RPMI8226 (cell line): ENCODE data around the gene CCDC40.

Source experiments
- DNase-seq: peaks from one replicate; pipeline ENCODE4 v3.0.0-alpha.2; 2015

The CCDC40 gene

DNA sequence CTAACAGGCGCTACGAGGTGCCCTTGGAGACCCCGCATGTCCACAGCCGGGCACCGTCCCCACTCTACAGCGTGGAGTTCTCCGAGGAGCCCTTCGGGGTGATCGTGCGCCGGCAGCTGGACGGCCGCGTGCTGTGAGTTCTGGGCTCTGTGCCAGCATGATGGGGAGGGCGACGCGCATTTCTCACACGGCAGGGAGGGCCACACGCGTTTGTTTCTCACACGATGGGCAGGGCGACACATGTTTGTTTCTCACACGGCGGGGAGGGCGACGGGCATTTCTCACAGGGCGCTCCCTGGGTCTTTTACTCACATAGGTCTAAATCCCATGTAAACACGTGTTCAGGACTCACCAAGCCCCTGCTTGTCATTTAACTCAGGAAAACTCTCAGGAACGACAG, 69.3 kb downstream of the CCDC40 start:
- DNase-seq = no peak

DNA sequence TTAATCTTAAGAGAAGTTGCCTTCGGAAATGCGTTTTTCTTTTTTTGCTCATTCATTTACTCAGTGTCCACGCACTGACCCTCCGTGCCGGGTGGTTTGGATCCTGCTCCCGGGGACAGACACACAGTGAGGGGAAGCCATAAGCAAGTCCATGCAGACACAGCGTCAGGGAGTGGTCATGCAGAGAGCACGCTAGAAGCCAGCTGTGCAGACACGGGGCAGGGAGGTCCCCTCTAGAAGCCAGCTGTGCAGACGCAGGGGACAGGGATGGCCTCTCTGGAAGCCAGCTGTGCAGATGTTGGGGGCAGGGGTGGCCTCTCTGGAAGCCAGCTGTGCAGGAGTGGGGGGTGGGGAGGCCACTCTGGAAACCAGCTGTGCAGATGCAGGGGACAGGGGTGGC, 69.7 kb downstream of the CCDC40 start:
- no peak for DNase-seq

GRCh38 chr17:80106751-80107150, 70.3 kb downstream of the CCDC40 start:
- DNase-seq = no peak

DNA sequence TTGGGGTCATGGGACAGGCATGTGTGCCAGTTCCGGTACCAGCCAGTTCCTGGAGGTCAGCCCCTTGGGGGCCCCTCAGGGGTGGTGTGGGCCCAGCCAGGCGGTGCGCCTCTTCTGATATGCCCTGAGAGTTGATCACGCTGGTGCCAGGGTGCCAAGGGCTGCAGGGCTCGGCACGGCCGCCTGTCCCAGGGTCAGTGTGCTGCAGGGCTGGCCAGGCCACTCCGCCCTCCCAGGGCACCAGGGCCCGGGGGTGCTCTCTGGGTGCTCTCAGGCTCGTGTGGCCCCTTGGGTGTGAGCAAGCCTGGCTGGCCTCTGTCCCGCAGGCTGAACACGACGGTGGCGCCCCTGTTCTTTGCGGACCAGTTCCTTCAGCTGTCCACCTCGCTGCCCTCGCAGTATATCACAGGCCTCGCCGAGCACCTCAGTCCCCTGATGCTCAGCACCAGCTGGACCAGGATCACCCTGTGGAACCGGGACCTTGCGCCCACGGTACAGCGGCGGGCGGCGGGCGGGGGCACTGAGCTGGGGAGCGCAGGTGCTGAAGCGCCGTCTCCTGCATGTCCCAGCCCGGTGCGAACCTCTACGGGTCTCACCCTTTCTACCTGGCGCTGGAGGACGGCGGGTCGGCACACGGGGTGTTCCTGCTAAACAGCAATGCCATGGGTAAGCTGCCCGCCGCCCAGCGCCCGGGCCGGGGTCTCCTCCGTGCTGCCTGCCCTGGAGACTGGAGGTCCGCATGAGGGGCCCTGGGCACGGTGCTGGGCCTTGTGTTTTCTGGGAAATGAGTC, 71.0 kb downstream of the CCDC40 start:
- DNase-seq = no peak

- DNase-seq = no peak
Measured at GRCh38 chr17:80108036-80108971, 71.9 kb downstream of the CCDC40 start.

- no peak for DNase-seq
Measured at GRCh38 chr17:80109066-80109660, 72.7 kb downstream of the CCDC40 start.

- DNase-seq = no peak
Measured at GRCh38 chr17:80109713-80110446, 73.4 kb downstream of the CCDC40 start.

DNA sequence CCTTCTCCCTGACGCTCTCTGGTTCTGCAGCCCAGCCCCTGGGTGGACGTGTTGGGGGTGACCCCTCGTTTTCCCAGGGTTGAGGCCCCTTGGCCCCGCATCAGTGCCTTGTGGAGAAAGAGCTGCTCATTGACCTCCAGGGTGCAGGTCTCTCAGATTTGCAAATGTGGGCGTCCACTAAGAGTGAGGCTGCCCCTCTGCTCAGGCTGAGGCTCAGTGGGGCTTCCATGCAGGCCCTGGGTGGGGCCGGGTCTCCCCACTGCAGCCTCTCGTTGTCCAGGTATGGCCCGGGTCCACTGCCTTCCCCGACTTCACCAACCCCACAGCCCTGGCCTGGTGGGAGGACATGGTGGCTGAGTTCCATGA, 74.0 kb downstream of the CCDC40 start:
- no peak for DNase-seq

- DNase-seq = no peak
Measured at GRCh38 chr17:80110927-80111701, 74.7 kb downstream of the CCDC40 start.

DNA sequence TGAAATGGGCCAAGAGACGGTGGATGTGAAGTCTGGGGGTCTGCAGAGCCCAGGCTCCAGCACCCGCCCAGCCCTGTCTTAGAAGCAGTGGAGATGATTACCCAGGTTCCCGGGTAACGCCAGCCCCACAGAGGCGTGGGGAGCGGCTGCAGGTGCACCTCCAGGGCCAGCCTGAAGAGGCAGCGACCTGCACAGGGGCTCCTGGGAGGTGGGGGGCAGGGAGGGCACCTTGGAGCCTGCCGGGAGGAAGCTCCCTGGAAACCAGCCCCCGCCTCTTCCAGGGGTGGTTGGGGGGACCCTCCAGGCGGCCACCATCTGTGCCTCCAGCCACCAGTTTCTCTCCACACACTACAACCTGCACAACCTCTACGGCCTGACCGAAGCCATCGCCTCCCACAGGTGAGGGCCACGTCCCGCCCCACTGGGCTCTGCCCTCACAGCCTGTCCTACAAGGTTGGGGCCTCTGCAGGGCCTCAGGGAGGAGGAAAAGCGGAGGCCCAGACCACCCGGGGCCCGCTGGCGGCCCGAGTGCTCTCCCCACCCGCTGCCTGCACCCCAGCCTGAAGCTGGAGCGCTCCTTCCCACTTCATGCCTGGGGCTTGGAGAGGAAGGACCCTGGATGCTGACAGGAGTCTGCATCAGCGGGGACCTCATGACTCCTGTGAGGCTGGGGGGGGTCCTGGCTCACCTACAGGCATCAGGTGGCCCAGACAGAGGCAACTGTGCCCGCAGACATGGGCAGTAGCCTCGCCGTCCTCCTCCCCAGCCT, 75.4 kb downstream of the CCDC40 start:
- DNase-seq = peak; percentile 35

GRCh38 chr17:80112471-80113032, 76.1 kb downstream of the CCDC40 start:
- no peak for DNase-seq

DNA sequence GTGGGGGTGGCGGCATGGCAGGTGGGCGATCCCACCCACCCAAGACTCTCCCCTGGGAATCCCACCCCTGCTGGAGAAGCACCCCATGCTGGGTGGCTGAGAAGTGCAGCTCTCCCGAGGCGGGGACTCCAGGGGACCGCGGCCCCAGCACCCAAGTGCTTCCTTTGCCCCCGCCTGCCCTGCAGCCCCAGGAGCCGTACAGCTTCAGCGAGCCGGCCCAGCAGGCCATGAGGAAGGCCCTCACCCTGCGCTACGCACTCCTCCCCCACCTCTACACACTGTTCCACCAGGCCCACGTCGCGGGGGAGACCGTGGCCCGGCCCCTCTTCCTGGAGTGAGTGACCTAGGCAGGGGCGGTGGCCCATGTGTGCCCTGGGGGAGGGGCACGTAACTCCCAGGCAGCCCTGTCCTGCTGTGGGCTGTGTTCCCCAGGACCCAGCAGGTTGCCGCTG, 76.6 kb downstream of the CCDC40 start:
- DNase-seq = no peak

GRCh38 chr17:80114758-80115157, 78.3 kb downstream of the CCDC40 start:
- no peak for DNase-seq

- no peak for DNase-seq
Measured at GRCh38 chr17:80115159-80115558, 78.7 kb downstream of the CCDC40 start.

GRCh38 chr17:80116276-80116920, 80.0 kb downstream of the CCDC40 start:
- no peak for DNase-seq

DNA sequence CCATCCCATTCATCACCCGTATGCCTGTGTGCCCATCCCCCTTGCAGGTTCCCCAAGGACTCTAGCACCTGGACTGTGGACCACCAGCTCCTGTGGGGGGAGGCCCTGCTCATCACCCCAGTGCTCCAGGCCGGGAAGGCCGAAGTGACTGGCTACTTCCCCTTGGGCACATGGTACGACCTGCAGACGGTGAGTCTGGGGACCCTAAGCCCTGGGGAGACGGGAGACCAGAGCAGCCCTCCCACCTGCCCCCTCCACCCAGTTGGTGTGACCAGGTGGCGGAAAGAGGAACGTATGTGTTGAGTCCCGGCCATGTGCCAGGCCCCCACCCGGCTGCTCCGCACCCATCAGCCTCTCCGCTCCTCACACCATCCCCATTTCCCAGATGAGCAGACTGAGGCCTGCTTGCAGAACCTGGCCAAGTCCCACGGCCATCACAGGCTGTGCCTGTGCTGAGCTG, 80.5 kb downstream of the CCDC40 start:
- DNase-seq = no peak

DNA sequence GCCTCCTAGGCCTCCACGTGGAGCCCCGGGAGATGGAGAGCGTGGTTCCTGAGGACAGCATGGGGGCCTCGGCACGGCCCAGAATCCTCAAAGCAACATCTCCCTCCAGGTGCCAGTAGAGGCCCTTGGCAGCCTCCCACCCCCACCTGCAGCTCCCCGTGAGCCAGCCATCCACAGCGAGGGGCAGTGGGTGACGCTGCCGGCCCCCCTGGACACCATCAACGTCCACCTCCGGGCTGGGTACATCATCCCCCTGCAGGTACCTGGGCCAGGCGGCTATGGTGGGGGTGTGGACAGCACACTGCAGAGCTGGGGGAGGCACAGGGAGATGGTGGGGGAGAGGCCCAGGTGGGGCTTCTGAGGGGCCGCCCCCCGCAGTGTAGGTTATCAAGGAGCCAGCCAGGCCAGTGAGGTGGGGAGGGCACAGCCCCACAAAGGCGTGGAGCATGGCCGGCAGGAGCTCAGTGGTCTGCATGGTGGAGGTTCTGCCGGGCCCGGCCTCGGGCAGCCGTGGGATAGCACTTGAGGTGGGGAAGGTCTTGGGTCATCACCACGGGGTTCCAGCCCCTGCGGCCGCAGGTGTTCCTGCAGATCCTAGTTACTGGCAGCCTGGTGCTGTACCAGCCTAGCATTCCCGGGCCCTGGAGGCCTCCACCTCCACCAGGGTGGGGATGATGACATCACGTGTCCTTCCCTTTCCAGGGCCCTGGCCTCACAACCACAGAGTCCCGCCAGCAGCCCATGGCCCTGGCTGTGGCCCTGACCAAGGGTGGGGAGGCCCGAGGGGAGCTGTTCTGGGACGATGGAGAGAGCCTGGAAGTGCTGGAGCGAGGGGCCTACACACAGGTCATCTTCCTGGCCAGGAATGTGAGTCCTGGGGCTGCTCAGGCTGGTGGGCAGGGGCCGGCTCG, 81.3 kb downstream of the CCDC40 start:
- no peak for DNase-seq

DNA sequence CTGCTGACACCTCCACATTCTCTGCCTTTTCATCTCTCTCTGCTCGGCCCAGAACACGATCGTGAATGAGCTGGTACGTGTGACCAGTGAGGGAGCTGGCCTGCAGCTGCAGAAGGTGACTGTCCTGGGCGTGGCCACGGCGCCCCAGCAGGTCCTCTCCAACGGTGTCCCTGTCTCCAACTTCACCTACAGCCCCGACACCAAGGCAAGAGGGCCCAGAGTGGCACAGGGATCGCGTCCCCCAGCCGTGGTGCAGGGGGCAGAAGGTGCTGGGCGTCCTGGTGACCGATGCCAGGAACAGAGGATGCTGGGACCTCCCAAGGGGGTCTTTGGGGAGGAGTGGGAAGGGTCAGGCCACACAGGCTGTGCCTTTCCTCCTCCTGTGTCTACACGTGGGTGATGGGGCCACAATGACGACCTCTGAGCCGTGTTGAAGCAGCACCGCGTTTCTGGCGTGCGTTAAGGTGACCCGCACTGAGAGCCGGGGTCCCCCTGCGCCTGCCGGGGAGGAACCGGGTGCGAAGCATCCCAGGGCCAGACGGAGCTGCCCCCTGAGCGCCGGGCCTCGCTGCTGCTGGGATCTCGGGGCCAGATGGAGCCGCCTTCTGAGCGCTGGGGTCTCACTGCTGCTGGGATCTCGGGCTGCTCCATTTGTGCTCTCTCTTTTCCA, 82.3 kb downstream of the CCDC40 start:
- DNase-seq = peak; percentile 13
